ENCODE results near the gene PRKCH.
"Not testable (repeated sequence)": the region's sequence is repeated elsewhere in the genome, so short reads cannot be mapped to it uniquely, and the experiment has no call there.

PRKCH gene

DNA sequence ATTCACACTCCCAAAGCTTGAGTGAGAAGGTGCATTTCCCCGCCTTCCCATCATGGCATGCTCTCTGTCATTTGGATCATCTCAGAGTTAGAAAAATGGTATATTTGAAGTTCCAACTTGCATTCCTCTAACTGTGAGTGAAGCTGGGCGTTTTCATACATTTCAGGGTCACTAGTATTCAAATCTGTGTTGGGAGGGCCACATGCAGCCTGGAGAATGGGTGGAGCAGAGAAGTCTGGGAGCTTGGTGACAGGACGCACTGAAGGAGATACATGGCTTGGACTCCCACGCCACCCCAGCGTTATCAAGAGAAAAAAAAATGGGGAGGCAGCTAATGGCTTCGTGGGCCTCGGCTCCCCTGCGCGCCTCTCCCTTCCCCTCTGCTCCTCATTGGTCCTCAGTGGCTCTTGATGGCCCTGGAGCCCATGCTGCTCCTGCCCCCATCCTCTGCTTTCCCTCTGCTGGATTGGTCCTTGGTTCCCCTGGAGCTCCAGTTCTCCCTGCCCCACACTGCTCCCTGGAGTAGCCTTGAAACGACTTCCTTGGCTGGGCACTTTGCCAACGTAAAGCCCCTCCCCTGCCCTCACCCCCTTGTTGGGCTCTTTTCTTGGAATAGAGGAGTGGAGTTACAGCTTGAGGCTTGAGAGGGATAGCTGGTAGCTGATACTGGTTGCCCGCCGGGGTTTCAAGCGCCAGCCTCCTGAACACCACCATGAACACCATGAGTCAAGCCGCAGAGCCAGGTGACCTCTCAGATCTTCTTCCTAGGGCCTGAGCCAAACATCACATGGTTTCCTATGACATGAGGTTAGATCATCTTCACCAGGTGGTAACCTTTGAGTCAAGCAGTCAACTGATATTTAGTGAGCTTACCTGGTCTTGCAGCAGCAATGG, 139.6 kb downstream of the PRKCH start:
- no peak overlapping the region for H3K4me3 ChIP-seq
- H3K9me3 ChIP-seq (ENCODE audit: low read depth, low read length): no peaks in the 10 kb centered on the region
- TF ChIP-seq POLR2AphosphoS5 (IDR thresholded peaks at IDR 0.05; ENCODE audit: borderline replicate concordance, low read depth, low read length): no peak
- no peak for TF ChIP-seq FOXP2 (optimal IDR thresholded peaks at IDR 0.05; ENCODE audit: control extremely low read depth, extremely low read length, insufficient read depth)
- TF ChIP-seq EZH2 (IDR thresholded peaks at IDR 0.05): no peak
- no peak for DNase-seq (ENCODE audit: low read depth, low spot score)
- no peak overlapping the region for H3K9ac ChIP-seq (ENCODE audit: insufficient read length)
- H3K36me3 ChIP-seq (ENCODE audit: insufficient read depth, low read length): no peaks in the 10 kb centered on the region
- no peak overlapping the region for H3K27ac ChIP-seq

DNA sequence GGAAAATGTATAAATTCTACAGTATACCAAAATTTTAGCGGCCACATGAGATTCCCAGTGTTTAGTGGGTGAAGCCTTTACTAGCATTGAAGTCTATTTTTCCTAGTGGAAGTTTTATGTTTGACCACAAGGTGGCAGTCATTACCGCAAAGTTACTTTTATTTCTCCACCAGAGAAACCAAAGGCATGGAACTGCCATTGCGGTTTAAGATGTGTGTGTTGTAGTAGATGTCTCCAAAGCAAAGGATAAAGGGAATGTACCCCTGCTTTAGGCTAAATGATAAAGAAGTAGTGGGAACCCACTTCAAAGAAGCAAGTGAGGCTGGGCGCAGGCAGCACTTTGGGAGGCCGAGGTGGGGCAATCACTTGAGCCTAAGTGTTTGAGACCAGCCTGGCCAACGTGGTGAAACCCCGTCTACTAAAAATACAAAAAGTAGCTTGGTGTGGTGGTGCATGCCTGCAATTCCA, 140.5 kb downstream of the PRKCH start:
- Histone ChIP-seq H3K9me3 (ENCODE audit: low read depth, low read length) (no peaks in the 10 kb centered on the region), H3K4me3 (no peak overlapping the region), H3K27ac (no peak overlapping the region), H3K9ac (ENCODE audit: insufficient read length) (no peak overlapping the region), H3K36me3 (ENCODE audit: insufficient read depth, low read length) (no peaks in the 10 kb centered on the region)
- no peak for DNase-seq (ENCODE audit: low read depth, low spot score)
- TF ChIP-seq FOXP2 (optimal IDR thresholded peaks at IDR 0.05; ENCODE audit: control extremely low read depth, extremely low read length, insufficient read depth) (no peak), POLR2AphosphoS5 (IDR thresholded peaks at IDR 0.05; ENCODE audit: borderline replicate concordance, low read depth, low read length) (no peak), EZH2 (IDR thresholded peaks at IDR 0.05) (no peak)

DNA sequence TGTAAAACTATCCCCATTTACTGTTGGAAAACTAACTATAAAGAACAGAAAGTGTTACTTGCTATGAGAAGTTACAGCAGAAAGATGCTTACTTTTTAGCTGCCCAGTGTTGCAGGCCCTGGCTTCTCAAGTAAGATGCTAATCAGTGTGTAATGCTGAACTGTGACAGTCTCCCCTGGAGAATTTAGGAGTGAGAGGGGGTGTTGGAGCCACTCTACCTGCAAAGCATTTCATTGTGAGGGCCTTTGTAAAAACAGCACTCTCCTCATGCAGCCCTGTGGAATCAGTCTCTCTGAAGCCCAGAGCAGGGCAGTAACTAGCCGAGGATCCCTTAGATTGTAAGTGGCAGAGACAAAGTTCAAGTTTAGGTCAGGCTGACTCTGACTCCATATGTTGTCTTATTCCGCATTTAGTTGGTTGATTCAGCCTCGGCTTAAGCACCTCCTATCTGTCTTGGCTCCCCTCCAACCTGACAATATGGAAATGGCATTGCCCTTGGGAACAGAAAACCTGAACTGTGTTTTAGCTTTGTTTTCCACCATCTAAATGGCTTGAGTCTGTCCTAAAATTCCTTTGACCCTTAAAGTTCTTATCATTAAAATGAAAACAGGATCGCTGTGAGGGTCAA, 141.3 kb downstream of the PRKCH start:
- Histone ChIP-seq H3K4me3 (no peak overlapping the region), H3K36me3 (ENCODE audit: insufficient read depth, low read length) (no peaks in the 10 kb centered on the region), H3K27ac (no peak overlapping the region), H3K9ac (ENCODE audit: insufficient read length) (no peak overlapping the region), H3K9me3 (ENCODE audit: low read depth, low read length) (no peaks in the 10 kb centered on the region)
- no peak for DNase-seq (ENCODE audit: low read depth, low spot score)
- TF ChIP-seq FOXP2 (optimal IDR thresholded peaks at IDR 0.05; ENCODE audit: control extremely low read depth, extremely low read length, insufficient read depth) (no peak), POLR2AphosphoS5 (IDR thresholded peaks at IDR 0.05; ENCODE audit: borderline replicate concordance, low read depth, low read length) (no peak), EZH2 (IDR thresholded peaks at IDR 0.05) (no peak)

DNA sequence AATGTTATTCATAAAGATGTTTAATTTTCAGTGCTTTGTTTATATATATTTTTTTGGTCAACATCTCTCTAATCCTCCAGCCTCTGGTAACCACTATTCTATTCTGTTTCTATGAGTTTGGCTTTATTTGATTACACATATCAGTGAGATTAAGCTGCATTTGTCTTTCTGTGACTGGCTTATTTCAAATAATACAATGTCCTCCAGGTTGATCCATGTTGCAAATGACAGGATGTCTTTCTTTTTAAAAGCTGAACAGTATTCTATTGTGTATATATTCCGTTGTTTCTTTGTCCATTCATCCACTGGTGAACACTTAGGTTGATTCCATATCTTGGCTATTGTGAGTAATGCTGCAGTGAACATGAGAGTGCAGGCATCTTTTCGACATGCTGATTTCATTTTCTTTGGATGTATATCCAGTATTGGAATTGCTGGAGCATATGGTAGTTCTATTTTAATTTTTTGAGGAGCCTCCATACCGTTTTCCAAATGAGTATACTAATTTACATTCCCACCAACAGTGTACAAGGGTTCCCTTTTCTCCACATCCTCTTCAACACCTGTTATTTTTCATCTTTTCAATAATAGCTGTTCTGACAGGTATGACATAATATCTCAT, 142.4 kb downstream of the PRKCH start:
- H3K9ac ChIP-seq (ENCODE audit: insufficient read length): no peak overlapping the region

DNA sequence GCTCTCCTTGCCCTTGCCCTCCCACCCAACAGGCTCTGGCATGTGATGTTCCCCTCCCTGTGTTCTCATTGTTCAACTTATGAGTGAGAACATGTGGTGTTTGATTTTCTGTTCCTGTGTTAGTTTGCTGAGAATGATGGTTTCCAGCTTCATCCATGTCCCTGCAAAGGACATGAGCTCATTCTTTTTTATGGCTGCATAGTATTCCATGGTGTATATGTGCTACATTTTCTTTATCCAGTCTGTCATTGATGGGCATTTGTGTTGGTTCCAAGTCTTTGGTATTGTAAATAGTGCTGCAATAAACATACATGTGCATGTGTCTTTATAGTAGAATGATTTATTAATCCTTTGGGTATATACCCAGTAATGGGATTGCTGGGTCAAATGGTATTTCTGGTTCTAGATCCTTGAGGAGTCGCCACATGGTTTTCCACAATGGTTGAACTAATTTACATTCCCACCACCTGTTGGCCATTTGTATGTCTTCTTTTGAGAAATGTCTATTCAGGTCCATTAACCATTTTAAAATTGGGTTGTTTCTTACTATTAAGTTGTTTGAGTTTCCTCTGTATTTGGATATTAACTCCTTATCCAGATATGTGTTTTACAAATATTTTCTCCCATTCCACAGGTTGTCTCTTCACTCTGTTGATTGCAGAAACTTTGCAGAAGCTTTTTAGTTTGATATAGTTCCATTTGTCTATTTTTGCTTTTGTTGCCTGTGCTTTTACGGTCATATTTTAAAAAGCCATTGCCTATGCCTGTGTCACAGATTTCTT, 143.4 kb downstream of the PRKCH start:
- H3K9me3 ChIP-seq (ENCODE audit: low read depth, low read length); H3K27ac ChIP-seq; H3K4me3 ChIP-seq; H3K36me3 ChIP-seq (ENCODE audit: insufficient read depth, low read length); H3K9ac ChIP-seq (ENCODE audit: insufficient read length); DNase-seq (ENCODE audit: low read depth, low spot score): not testable (repeated sequence)

More for the DNA sequence above, 142.4 kb downstream of the PRKCH start:
- H3K9me3 ChIP-seq (ENCODE audit: low read depth, low read length): no peaks in the 10 kb centered on the region
- TF ChIP-seq EZH2 (IDR thresholded peaks at IDR 0.05) (no peak), FOXP2 (optimal IDR thresholded peaks at IDR 0.05; ENCODE audit: control extremely low read depth, extremely low read length, insufficient read depth) (no peak), POLR2AphosphoS5 (IDR thresholded peaks at IDR 0.05; ENCODE audit: borderline replicate concordance, low read depth, low read length) (no peak)
- H3K4me3 ChIP-seq: no peak overlapping the region
- DNase-seq (ENCODE audit: low read depth, low spot score): no peak
- no peaks in the 10 kb centered on the region for H3K36me3 ChIP-seq (ENCODE audit: insufficient read depth, low read length)
- no peak overlapping the region for H3K27ac ChIP-seq

DNA sequence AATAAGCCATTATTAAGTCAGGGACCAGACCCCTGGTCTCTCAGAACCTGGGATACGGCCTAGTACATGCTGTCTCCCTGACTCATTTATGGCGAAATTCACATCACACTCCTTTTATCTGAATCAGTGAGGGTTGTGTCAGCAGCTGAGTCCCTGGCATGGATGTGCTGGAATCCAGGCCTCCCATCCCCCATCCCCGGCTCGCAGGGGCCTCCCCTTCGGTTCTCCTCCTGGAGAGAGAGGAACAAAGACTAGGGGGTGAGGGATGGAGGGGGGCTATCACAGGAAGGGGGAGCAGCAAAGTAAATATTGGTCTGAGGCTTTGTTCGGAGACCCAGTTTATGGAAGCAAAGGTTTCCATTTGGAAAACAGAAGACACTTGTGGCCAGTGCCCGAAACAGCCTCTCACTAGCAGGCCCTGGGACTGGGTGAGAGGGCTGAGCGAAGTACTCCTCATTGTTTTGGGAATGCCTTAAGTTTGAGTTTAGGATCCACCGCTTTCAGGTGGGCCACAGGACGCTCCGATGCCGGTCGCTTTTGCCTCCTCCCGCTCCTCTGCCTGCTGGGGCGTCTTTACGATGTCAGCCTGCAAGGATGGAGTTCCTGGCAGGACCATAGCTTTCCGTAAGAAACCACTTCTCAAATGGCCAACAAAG, 145.0 kb downstream of the PRKCH start:
- no peak for TF ChIP-seq POLR2AphosphoS5 (IDR thresholded peaks at IDR 0.05; ENCODE audit: borderline replicate concordance, low read depth, low read length)
- no peak for TF ChIP-seq FOXP2 (optimal IDR thresholded peaks at IDR 0.05; ENCODE audit: control extremely low read depth, extremely low read length, insufficient read depth)
- no peak for TF ChIP-seq EZH2 (IDR thresholded peaks at IDR 0.05)
- Histone ChIP-seq H3K27ac (no peak overlapping the region), H3K9ac (ENCODE audit: insufficient read length) (no peak overlapping the region)

DNA sequence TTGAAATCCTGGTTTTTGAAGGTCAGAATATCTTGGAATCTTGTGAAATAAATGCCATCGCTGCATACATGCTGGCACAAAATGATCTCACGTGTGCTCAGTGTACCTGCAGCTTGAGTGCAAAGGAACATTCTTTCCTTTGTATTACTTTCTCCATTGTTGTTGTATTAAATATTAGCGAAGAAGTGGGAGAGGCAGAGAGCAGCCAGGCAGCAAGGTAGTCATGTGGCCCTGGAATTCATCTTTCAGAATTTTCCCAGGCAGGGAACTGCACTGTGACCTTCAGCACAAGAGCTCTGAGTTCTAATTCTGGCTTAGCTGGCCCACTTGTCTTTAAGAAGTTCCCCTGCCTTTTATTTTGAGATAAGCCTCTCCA, 145.5 kb downstream of the PRKCH start:
- no peak overlapping the region for H3K9ac ChIP-seq (ENCODE audit: insufficient read length)
- no peak overlapping the region for H3K27ac ChIP-seq
- TF ChIP-seq EZH2 (IDR thresholded peaks at IDR 0.05) (no peak), FOXP2 (optimal IDR thresholded peaks at IDR 0.05; ENCODE audit: control extremely low read depth, extremely low read length, insufficient read depth) (no peak), POLR2AphosphoS5 (IDR thresholded peaks at IDR 0.05; ENCODE audit: borderline replicate concordance, low read depth, low read length) (no peak)
- H3K9me3 ChIP-seq (ENCODE audit: low read depth, low read length): no peaks in the 10 kb centered on the region
- H3K4me3 ChIP-seq: no peak overlapping the region
- DNase-seq (ENCODE audit: low read depth, low spot score): no peak
- H3K36me3 ChIP-seq (ENCODE audit: insufficient read depth, low read length): no peaks in the 10 kb centered on the region

More for the DNA sequence above, 145.0 kb downstream of the PRKCH start:
- no peak for DNase-seq (ENCODE audit: low read depth, low spot score)
- no peak overlapping the region for H3K4me3 ChIP-seq
- H3K9me3 ChIP-seq (ENCODE audit: low read depth, low read length): no peaks in the 10 kb centered on the region
- H3K36me3 ChIP-seq (ENCODE audit: insufficient read depth, low read length): no peaks in the 10 kb centered on the region

Data from SK-N-MC (cell line).